ENCODE measurements around the gene SEMA7A.

The SEMA7A gene

GRCh38 chr15:74463634-74464033 is 29.9 kb upstream of the SEMA7A start:
- no peak for TF ChIP-seq CTCF (IDR thresholded peaks at IDR 0.05)

GRCh38 chr15:74461847-74462511 is 28.2 kb upstream of the SEMA7A start:
- TF ChIP-seq CTCF (IDR thresholded peaks at IDR 0.05): no peak

GRCh38 chr15:74460871-74461846 is 27.4 kb upstream of the SEMA7A start, which contains the start of gene UBL7:
Gene UBL7 (minus strand): TSS chr15:74461160. CDS start chr15:74458867, 2,293 bp downstream.
- no peak; the same call in 1 of the 2 replicates for TF ChIP-seq CTCF (IDR thresholded peaks at IDR 0.05)

GRCh38 chr15:74460298-74460697 is 26.5 kb upstream of the SEMA7A start:
- no peak for TF ChIP-seq CTCF (IDR thresholded peaks at IDR 0.05)

GRCh38 chr15:74458473-74458872 is 24.7 kb upstream of the SEMA7A start:
- TF ChIP-seq CTCF (IDR thresholded peaks at IDR 0.05): no peak

GRCh38 chr15:74454764-74455500 is 21.2 kb upstream of the SEMA7A start:
- no peak for TF ChIP-seq CTCF (IDR thresholded peaks at IDR 0.05)

Measured in LNCAP (cell line).